Measurements from ENCODE around the gene TMEM134.

Gene TMEM134

GRCh38 chr11:67419325-67420049, 49.6 kb downstream of the TMEM134 start:
- DNase-seq = no peak

- DNase-seq = no peak
Measured at GRCh38 chr11:67418476-67419281, 50.4 kb downstream of the TMEM134 start.

DNA sequence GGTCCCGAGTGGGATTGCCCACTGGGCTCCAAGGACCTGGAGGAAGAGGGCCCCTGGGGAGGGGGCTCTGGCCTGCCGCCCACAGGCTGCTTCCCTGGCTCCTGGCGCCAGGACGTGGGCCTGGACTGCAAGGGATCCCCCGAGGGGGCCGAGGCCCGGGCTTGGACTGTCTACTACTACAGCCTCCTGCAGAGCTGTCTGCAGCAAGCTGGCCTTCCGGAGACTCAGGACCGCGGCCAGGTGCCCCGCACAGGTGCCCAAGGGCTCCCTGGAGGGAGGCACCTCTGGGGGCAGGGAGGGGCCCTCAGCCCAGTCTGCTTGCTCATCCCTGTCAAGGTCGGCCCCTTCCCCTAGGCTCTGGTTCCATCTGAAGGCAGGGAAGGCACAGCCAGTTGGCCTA, 51.6 kb downstream of the TMEM134 start:
- no peak for DNase-seq

DNA sequence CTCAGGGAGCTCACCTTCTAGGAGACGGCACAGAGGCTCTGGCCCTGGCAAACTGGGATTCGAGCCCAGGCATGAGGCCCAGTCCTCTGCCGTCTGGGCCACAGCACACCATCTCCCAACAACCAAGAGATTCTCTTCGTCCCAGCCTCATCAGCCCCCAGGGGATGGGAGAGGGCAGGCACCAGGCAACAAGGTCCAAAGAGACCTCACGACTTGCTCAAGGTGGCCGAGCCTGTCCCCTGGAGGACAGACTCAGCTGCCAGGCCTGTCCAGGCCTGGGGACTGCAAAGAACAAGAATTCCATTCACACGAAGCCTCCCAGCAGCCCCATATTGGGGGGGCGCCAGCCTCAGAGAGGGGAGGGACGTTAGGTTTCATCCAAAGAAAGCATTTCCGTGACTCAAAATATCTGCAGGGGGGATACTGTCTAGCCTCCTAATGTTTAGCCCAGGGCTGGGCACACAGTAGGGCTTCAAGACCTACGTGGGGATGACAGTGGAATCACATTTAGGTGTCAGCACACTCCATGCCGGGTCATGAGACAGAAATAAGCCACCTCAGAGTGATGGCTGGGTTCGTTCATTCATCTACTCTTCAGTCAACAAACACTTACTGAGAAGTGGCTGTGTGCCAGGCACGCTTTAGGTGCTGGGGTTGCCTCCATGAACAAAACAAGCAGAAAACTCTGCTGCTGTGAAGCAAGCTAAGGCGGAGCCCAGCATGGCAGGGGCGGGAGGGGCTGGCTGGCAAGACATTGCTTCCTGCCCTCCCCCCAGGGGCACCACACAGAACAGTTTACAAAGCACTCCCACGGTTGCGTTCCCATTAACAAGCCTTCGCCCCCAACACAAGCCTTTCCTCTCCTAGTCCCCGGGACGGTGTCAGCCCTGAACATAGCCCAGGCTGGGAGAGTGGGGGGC, 52.4 kb downstream of the TMEM134 start:
- no peak for DNase-seq

- no peak for DNase-seq
Measured at GRCh38 chr11:67415501-67416304, 53.3 kb downstream of the TMEM134 start, which contains the start of gene CARNS1. Gene CARNS1 (plus strand): TSS chr11:67415678. CDS start chr11:67416200, 522 bp downstream.

DNA sequence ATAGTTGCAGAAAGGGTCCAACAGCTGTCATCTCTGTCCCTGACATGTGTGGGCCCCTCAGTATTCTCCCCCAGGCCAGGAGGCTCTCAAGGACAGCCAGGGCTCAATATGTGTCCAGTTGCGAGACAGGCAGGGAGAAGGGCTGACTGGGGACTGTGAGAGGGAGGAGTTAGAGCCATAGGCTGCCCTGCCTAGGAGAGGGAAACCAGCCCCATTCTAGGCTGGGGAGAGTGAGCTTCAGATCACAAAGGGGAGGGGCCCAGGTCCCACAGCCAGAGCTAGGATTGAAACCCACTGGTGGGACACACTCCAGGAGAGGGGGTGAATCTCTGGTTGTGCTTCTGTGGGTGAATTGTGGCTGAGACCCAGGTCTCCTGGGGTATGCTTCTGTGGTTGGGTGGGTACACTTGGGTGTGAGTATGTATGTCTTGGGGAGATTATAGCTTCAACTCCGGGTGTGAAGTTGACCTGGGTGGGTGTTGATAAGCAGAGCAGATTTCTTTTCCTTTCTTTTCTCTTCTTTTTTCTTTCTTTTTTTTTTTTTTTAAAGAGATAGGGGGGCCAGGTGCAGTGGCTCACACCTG, 55.7 kb downstream of the TMEM134 start:
- no peak for DNase-seq

DNA sequence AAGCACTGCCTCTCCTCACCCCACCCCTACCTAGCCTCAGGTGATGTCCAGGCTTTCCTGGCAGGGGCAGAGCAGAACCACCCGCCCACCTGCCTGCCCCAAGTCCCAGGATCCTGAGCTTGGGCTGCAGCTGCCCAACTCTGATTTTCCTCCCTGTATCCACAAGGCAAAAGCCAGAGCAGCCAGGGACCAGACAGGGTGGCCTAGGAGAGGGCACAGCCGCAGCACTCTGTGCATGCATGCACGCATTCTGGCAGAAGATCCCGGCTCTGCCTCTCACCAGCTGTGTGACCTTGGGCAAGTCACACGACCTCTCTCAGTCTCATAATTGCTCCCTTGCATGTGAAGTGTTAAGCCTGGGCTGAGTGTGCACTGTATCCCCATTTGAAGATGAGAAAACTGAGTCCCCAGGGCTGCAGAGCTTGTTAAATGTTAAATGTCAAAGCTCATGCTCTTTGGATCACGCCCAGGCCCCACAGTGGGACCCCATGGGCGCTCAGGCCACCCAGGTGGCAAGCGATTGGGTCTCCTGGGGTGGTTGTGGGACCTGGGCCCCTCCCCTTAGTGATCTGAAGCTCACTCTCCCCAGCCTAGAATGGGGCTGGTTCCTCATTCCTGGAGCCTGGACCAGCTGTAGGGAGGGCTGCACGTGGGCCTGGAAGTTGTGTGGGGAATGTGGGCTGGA, 56.4 kb downstream of the TMEM134 start:
- no peak for DNase-seq

DNA sequence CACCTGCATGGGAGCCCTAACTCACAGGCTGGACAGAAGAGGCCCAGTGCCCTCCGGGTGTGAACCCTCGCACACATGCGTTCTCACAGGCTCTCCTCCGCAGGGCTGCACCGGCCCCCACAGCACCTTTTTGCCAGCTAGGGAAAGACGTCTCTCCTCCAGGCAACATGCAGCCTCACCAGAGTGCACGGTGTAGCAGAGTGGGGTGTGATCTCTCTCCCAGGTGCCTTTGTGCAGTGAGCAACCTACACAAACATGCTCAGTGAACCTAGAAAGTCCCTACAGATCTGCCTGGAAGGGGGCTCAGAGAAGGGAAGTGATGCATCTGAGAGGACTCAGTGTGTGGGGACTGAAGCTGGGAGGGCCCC, 57.3 kb downstream of the TMEM134 start:
- DNase-seq = no peak

All from amniotic stem cell (primary cell).